ENCODE results near the gene SLC26A8.

DNA sequence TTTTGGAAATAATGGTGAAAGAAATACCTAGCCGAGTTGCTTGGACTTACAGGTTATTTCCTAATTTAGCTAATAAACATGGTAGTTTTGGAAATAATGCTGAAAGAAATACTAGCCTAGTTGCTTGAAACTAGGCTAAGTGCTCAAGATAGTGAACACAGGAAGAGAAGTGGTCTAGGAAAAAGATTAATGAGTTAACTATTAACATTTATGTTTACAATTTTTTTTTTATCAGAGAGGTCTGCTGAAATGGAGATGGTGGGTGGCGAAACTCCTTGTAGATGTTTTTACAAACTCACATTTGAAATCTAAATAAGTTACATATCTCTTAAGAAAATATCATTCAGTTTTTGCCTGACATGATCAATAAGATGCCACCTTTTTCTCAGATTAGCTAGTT is 42.4 kb upstream of the SLC26A8 start:
- TF ChIP-seq POLR2AphosphoS5 (IDR thresholded peaks at IDR 0.05): no peak
- TF ChIP-seq, protein P1, sequence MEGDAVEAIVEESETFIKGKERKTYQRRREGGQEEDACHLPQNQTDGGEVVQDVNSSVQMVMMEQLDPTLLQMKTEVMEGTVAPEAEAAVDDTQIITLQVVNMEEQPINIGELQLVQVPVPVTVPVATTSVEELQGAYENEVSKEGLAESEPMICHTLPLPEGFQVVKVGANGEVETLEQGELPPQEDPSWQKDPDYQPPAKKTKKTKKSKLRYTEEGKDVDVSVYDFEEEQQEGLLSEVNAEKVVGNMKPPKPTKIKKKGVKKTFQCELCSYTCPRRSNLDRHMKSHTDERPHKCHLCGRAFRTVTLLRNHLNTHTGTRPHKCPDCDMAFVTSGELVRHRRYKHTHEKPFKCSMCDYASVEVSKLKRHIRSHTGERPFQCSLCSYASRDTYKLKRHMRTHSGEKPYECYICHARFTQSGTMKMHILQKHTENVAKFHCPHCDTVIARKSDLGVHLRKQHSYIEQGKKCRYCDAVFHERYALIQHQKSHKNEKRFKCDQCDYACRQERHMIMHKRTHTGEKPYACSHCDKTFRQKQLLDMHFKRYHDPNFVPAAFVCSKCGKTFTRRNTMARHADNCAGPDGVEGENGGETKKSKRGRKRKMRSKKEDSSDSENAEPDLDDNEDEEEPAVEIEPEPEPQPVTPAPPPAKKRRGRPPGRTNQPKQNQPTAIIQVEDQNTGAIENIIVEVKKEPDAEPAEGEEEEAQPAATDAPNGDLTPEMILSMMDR (IDR thresholded peaks at IDR 0.05): no peak
- TF ChIP-seq POLR2A (IDR thresholded peaks at IDR 0.05; ENCODE audit: low read depth): no peak

Measured in esophagus muscularis mucosa (tissue), 3 donors.